ENCODE measurements around the gene ELF4.

The ELF4 gene

DNA sequence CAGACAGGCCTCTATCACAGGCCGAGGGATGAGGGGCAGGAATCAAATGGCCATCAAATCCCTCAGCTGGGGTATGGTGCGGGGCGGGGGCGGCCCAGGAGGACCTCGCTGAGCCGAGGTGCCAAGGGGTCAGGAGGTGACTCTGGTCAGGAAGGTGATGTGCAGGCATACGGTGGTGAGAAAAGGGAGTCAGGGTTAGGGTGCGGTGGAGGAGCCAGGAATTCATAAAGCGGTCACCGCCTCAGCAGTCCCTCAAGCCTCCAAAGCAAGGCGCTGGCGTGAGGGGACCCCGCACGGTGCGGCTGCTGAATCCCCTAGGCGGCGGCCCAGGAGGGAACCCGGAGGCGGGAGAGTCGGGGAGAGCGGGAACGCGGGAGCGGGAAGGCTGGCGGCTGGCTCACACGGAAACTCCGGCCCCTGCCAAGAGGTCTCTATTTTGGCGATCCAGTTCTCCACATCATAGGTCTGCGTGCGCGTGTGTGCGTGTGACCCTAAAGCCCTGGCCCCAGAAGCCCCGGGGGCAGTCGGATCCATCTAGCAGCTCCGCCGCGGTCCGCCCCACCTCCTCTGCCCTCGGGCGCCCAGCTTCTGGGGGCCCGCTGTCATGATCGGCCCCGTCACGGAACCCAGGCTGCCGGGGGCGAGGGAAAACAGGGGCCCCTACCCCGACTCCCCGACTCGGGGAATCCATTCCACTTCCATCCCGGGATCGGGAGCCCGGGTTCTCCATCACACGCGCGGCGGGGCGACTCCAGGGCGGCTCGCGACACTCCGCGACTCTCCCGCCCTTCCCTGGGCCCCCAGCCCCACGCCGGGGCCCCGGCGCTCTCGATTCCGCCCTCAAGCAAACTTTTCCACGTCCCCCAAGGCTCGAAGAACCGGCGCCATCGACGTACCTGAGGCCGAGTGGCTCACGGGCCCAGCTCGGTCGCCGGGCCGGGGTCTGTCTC, 593 bp downstream of the ELF4 start:
- ChIA-PET CTCF (interaction anchor here (1.2 to 1.9 kb wide), 2 partner anchors 10 to 30 kb away, joined by 4 to 20 read pairs; no protein-coding TSS in a partner anchor), POLR2A (no interaction called here)

DNA sequence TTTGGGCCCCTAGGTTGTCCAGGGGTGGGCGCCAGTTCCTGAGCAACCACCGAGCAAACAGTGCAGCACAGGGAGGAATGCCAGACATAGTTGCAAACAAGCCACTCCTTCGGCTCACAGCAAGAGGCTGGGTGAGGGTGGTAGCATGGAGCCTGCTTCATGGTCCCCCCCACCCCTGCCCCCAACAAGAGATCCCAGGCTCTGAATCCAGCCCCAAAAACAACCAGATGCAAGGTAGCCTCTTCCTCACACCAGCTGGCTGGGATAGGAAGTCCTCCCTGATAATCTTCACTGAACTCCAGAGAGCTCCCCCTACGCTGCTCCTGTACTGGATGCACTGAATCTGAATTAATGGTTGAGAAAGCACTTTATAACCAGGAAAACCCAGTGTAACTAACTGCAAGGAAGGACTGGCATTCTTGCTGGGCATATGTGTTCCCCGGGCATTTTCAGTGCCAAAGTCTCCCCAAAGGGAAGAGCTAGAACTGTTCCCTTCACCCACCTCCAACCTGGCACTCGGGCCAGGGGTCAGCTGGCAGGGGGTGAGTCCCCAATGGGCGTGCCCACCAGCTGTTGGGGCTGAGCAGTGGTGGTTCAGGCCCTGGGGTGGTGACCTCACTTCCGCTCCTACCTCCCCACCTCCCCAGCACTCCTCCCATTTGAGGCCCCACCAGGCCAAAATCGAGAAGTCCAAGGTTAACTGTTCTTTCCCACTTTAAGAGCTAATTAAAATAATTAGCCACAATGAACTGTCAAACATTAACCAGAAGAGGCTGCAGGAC, 1.5 kb downstream of the ELF4 start:
- POLR2A ChIA-PET, result no interaction called here
- no peak for DNase-seq (ENCODE audit: low read depth, low spot score)
- TF ChIP-seq, protein P1, sequence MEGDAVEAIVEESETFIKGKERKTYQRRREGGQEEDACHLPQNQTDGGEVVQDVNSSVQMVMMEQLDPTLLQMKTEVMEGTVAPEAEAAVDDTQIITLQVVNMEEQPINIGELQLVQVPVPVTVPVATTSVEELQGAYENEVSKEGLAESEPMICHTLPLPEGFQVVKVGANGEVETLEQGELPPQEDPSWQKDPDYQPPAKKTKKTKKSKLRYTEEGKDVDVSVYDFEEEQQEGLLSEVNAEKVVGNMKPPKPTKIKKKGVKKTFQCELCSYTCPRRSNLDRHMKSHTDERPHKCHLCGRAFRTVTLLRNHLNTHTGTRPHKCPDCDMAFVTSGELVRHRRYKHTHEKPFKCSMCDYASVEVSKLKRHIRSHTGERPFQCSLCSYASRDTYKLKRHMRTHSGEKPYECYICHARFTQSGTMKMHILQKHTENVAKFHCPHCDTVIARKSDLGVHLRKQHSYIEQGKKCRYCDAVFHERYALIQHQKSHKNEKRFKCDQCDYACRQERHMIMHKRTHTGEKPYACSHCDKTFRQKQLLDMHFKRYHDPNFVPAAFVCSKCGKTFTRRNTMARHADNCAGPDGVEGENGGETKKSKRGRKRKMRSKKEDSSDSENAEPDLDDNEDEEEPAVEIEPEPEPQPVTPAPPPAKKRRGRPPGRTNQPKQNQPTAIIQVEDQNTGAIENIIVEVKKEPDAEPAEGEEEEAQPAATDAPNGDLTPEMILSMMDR (IDR thresholded peaks at IDR 0.05; ENCODE audit: insufficient read depth, low read length, missing control alignments), result peak; percentile 16
- CTCF ChIA-PET, result interaction anchor here (1.2 to 1.9 kb wide), 2 partner anchors 11 to 29 kb away, joined by 4 to 20 read pairs; no protein-coding TSS in a partner anchor
- peak overlapping the region; percentile 63 for H3K4me3 ChIP-seq (ENCODE audit: low read depth, low read length)

More for the DNA sequence above, 593 bp downstream of the ELF4 start:
- TF ChIP-seq, protein P1 (IDR thresholded peaks at IDR 0.05; ENCODE audit: insufficient read depth, low read length, missing control alignments), result no peak
- peak overlapping the region; percentile 63 for H3K4me3 ChIP-seq (ENCODE audit: low read depth, low read length)
- DNase-seq (ENCODE audit: low read depth, low spot score), result no peak

DNA sequence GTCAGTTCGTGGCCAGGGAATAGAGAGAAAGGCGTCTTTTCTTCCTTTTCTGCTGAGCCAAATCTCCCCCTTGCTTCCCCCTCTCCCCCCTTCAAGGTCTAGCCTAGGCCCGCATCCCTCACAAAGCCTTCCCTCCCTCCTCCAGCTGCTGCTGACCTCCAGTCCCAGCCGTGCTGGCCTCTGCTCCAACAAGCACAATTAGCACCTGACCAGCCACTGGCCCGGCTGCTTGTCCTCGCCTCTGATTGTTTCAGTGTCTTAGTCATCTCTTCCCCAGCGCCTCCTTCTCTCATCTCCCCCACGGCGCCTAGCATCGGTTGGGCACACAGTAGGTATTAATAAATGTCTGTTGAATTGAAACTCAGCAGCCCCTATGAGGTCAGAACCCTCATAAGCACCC, 4.2 kb downstream of the ELF4 start:
- CTCF ChIA-PET, result interaction anchor here (0.6 to 1.3 kb wide), 3 partner anchors 8 to 118 kb away, joined by 4 read pairs; no protein-coding TSS in a partner anchor
- no peak for DNase-seq (ENCODE audit: low read depth, low spot score)

DNA sequence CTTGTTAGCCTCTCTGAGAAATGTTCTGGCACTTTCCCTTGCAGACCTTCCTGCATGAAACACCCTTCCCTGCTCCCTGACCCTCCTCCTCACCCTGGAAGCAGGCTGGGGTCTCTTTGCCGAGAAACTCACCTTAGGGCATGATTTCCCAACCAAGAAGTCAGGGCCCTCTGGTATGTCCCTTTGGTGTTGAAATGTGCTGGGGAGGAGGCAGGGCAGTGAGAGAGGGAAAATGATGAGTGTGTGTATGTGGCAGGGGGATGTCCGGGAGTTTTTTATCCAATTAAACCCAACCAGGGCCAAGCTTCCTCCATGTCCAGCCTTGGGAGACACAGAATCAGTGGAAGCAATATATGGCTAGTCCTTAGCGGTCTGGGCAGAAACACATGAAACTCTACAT, 5.1 kb downstream of the ELF4 start:
- TF ChIP-seq, protein P1 (IDR thresholded peaks at IDR 0.05; ENCODE audit: insufficient read depth, low read length, missing control alignments), result no peak
- no peak for DNase-seq (ENCODE audit: low read depth, low spot score)
- ChIA-PET POLR2A (no interaction called here), CTCF (no interaction called here)
- H3K4me3 ChIP-seq (ENCODE audit: low read depth, low read length), result no peak overlapping the region

More for the DNA sequence above, 4.2 kb downstream of the ELF4 start:
- POLR2A ChIA-PET, result interaction anchor here (0.7 kb wide), 1 partner anchor 130 kb away, joined by 3 read pairs; no protein-coding TSS in a partner anchor
- H3K4me3 ChIP-seq (ENCODE audit: low read depth, low read length), result no peak overlapping the region
- TF ChIP-seq, protein P1 (IDR thresholded peaks at IDR 0.05; ENCODE audit: insufficient read depth, low read length, missing control alignments), result no peak

DNA sequence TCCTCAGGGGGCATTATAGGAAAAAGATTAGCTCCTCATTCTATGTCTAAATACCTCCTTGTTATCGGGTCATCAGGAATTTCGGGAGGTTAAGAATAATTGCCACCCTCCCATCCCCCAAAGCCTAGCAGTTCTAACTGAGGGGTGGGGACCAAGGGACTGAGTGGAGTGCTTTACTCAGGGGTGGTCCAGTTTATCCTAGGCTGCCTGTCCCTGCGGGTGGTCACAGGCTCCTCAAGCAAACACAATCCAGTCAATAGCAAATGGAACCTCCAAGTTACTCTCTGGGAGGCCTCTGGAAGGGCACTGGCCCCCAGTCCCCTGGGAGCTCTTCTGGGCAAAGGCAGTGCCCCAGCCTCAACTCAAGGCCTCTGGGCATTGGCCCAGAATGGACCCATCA, 6.7 kb downstream of the ELF4 start:
- POLR2A ChIA-PET, result no interaction called here
- TF ChIP-seq, protein P1 (IDR thresholded peaks at IDR 0.05; ENCODE audit: insufficient read depth, low read length, missing control alignments), result no peak
- no peak overlapping the region for H3K4me3 ChIP-seq (ENCODE audit: low read depth, low read length)
- no peak for DNase-seq (ENCODE audit: low read depth, low spot score)
- CTCF ChIA-PET, result no interaction called here

All from AG04449 (cell line).